B cell (primary cell): ENCODE data around the gene FGF6.

Experiments used
- CTCF ChIP-seq: fragments of 200-600 bp; IDR thresholded peaks from one replicate; pipeline ENCODE4 v1.8.0; 2022; ENCODE audit warnings: antibody characterized with exemption, mild to moderate bottlenecking
- EZH2 ChIP-seq: IDR thresholded peaks from 2 replicates; pipeline ENCODE4 v1.6.1; 2012; ENCODE audit warnings: borderline replicate concordance, low read depth, mild to moderate bottlenecking, moderate library complexity, low read length; ENCODE audit not compliant: insufficient read depth, poor library complexity, severe bottlenecking

- TF ChIP-seq CTCF (no peak), EZH2 (no peak)
Measured at GRCh38 chr12:4439736-4440135, 5.9 kb downstream of the FGF6 start.
